A673 (cell line): ENCODE data around the gene PCGF2. TPM values are rescaled to one million over a fixed set of nuclear protein-coding genes. Genes with fewer than 3 reads are reported as not detected.

ENCODE experiments used
- BruUV-seq: library from RNA; stranded (reverse); fragments of 400-500 nt; replicated peaks from 2 replicates; lab custom pipeline; 2021; lab: Mats Ljungman, UMichigan
- CTCF ChIA-PET: fragments of 300-600 bp; sonication (Branson Sonifier 250); formaldehyde crosslinking; loops from one replicate; lab custom pipeline; 2022; ENCODE audit warnings: antibody characterized with exemption; lab: Charles Lee
- POLR2A ChIA-PET: fragments of 300-600 bp; sonication (Branson Sonifier 250); formaldehyde crosslinking; loops from one replicate; lab custom pipeline; 2022; ENCODE audit warnings: antibody characterized with exemption; ENCODE audit not compliant: low non-redundant PET; lab: Charles Lee
- DNase-seq: peaks from one replicate; pipeline ENCODE4 v3.0.0-alpha.2; 2015; ENCODE audit warnings: low spot score
- H3K27ac ChIP-seq: fragments of 200-600 bp; sonication (generic); 2 replicates; pipeline ENCODE4 v1.5.1; 2016; ENCODE audit warnings: mixed run types, low read depth, mild to moderate bottlenecking, mixed read lengths, antibody characterized with exemption, low read length; ENCODE audit not compliant: poor library complexity, severe bottlenecking
- H3K27me3 ChIP-seq: fragments of 200-600 bp; sonication (generic); replicated peaks from 2 replicates; pipeline ENCODE4 v1.6.1; 2017; ENCODE audit warnings: mixed run types, low read depth, mild to moderate bottlenecking, mixed read lengths, antibody characterized with exemption, low read length; ENCODE audit not compliant: insufficient read depth, poor library complexity
- H3K36me3 ChIP-seq: fragments of 200-600 bp; sonication (generic); 2 replicates; pipeline ENCODE4 v1.6.1; 2016; ENCODE audit warnings: mixed run types, mild to moderate bottlenecking, mixed read lengths, antibody characterized with exemption, low read length; ENCODE audit not compliant: insufficient read depth, poor library complexity, severe bottlenecking
- H3K4me1 ChIP-seq: fragments of 200-600 bp; sonication (generic); 2 replicates; pipeline ENCODE4 v1.6.1; 2017; ENCODE audit warnings: mixed run types, mild to moderate bottlenecking, mixed read lengths, antibody characterized with exemption, low read length; ENCODE audit not compliant: insufficient read depth, poor library complexity, severe bottlenecking
- H3K4me3 ChIP-seq: fragments of 200-600 bp; sonication (generic); 2 replicates; pipeline ENCODE4 v1.5.1; 2016; ENCODE audit warnings: low read depth, mixed run types, mild to moderate bottlenecking, mixed read lengths, low read length; ENCODE audit not compliant: poor library complexity, severe bottlenecking
- H3K9me3 ChIP-seq: fragments of 200-600 bp; sonication (generic); 2 replicates; pipeline ENCODE4 v1.6.1; 2016; ENCODE audit warnings: mixed run types, low read depth, mild to moderate bottlenecking, mixed read lengths, antibody characterized with exemption, low read length; ENCODE audit not compliant: poor library complexity, severe bottlenecking
- CTCF ChIP-seq: fragments of 300-800, 200-600 bp; sonication (generic); conservative IDR thresholded peaks from 2 replicates; pipeline ENCODE4 v1.5.1; 2017; ENCODE audit warnings: low read depth, mild to moderate bottlenecking, antibody characterized with exemption, low read length, moderate library complexity, mixed read lengths
- EZH2 ChIP-seq: fragments of 200-600 bp; sonication (generic); IDR thresholded peaks from 2 replicates; pipeline ENCODE4 v1.6.1; 2017; ENCODE audit warnings: borderline replicate concordance, low read depth, mild to moderate bottlenecking, mixed read lengths, antibody characterized with exemption, low read length; ENCODE audit not compliant: poor library complexity, severe bottlenecking
- intact Hi-C: fragments of 100-400 bp; cut with micrococcal nuclease; formaldehyde crosslinking; loops from one replicate; pipeline ENCODE4 v1.10.0; 2022; ENCODE audit not compliant: unreplicated experiment
- total RNA-seq: library from RNA; stranded (reverse); gene quantifications from 2 replicates; pipeline ENCODE4 v1.2.3, GENCODE V29; 2021

The PCGF2 gene
- total RNA-seq, 1 experiment from 2014 or later = 34.4 TPM

- Histone ChIP-seq H3K9me3 (no peaks in the 10 kb centered on the region), H3K27ac (no peak overlapping the region), H3K36me3 (peaks cover 3% of the 10 kb centered on the region), H3K4me3 (no peak overlapping the region), H3K4me1 (peaks cover 5% of the 10 kb centered on the region), H3K27me3 (no peaks in the 10 kb centered on the region)
- BruUV-seq = no TSS peak
- intact Hi-C loops = no loop called here
- POLR2A ChIA-PET = no interaction called here
- TF ChIP-seq EZH2 (no peak), CTCF (no peak)
- DNase-seq = no peak
- CTCF ChIA-PET = interaction anchor here (0.5 kb wide), 1 partner anchor 341 kb away, joined by 4 read pairs; no protein-coding TSS in a partner anchor
These were observed 8.1 kb downstream of the PCGF2 start for GRCh38 chr17:38740044-38740443.

- DNase-seq = no peak
- intact Hi-C loops = no loop called here
- BruUV-seq = no TSS peak
- POLR2A ChIA-PET = no interaction called here
- Histone ChIP-seq H3K27me3 (no peaks in the 10 kb centered on the region), H3K36me3 (peaks cover 3% of the 10 kb centered on the region), H3K27ac (no peak overlapping the region), H3K4me3 (no peak overlapping the region), H3K9me3 (no peaks in the 10 kb centered on the region), H3K4me1 (peaks cover 5% of the 10 kb centered on the region)
- CTCF ChIA-PET = no interaction called here
- TF ChIP-seq CTCF (no peak), EZH2 (no peak)
These were observed 8.8 kb downstream of the PCGF2 start for GRCh38 chr17:38739305-38739704.

- no peak for TF ChIP-seq CTCF
- no peak for TF ChIP-seq EZH2
- CTCF ChIA-PET = no interaction called here
- H3K36me3 ChIP-seq = peaks cover 3% of the 10 kb centered on the region
These were observed 9.4 kb downstream of the PCGF2 start for GRCh38 chr17:38738686-38739085.

More at GRCh38 chr17:38738686-38739085, 9.4 kb downstream of the PCGF2 start:
- intact Hi-C loops = no loop called here
- DNase-seq = no peak
- no peak overlapping the region for H3K27ac ChIP-seq
- no peaks in the 10 kb centered on the region for H3K27me3 ChIP-seq
- peaks cover 5% of the 10 kb centered on the region for H3K4me1 ChIP-seq
- BruUV-seq = no TSS peak
- no peaks in the 10 kb centered on the region for H3K9me3 ChIP-seq
- POLR2A ChIA-PET = no interaction called here
- no peak overlapping the region for H3K4me3 ChIP-seq
